Activated naive CD8-positive, alpha-beta T cell (primary cell): ENCODE results near the gene IL31RA.
A peak's percentile ranks its signal among the peaks of the same experiment; 100 is the strongest.

Source experiments
- H3K27ac Mint-ChIP-seq: one replicate; pipeline ENCODE4 v1.8.0; 2021; ENCODE audit warnings: mixed read lengths
- H3K27me3 Mint-ChIP-seq: one replicate; pipeline ENCODE4 v1.8.0; 2021; ENCODE audit warnings: mixed read lengths
- H3K36me3 Mint-ChIP-seq: one replicate; pipeline ENCODE4 v1.8.0; 2021; ENCODE audit warnings: mixed read lengths
- H3K4me1 Mint-ChIP-seq: one replicate; pipeline ENCODE4 v1.8.0; 2021; ENCODE audit warnings: low read depth, mixed read lengths
- H3K4me3 Mint-ChIP-seq: one replicate; pipeline ENCODE4 v1.8.0; 2021; ENCODE audit warnings: mild to moderate bottlenecking, mixed read lengths
- H3K9me3 Mint-ChIP-seq: one replicate; pipeline ENCODE4 v1.8.0; 2021; ENCODE audit warnings: low read depth, mixed read lengths

The IL31RA gene

DNA sequence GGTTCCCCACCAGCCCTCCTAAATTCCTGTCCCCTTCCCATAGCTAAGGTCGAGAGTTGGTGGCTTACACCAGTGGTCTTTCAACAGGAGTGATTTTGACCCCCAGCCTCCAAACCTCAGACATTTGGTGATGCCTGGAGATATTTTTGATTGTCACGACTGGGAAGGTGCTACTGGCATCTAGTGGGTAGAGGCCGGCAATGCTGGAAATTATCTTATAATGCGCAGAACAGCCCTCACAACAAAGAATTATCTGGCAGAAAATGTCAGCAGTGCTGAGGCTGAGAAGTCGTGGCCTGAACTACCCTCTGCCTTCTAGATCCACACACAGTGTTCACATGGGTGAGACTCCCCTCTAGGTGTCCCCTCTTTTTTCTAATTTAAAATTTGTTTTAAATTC lies 69.6 kb downstream of the IL31RA start:
- Mint-ChIP-seq H3K9me3 (no peaks in the 10 kb centered on the region), H3K4me1 (peaks cover 20% of the 10 kb centered on the region), H3K4me3 (no peak overlapping the region), H3K27me3 (no peaks in the 10 kb centered on the region), H3K27ac (no peak overlapping the region), H3K36me3 (no peaks in the 10 kb centered on the region)

DNA sequence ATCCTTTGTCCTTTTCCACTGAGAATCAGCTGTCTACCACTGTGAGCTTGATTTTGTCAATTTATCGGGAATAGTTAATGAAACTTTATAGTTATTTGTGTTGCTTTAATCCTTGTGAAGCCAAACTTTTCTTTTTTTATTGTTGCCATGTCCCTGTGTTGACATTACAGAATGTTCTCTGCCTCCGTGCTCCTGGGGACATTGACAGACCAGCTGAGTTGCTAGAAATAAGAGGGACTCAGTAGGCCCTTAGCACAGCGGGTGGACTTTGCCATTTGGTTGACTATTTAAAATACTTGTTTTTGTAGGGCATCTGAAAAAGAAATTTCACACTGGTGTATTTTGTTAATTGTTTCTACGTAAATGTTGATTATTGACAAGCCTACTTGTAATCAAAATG lies 70.5 kb downstream of the IL31RA start:
- Mint-ChIP-seq H3K4me1 (peaks cover 20% of the 10 kb centered on the region), H3K9me3 (no peaks in the 10 kb centered on the region), H3K4me3 (no peak overlapping the region), H3K27ac (no peak overlapping the region), H3K36me3 (no peaks in the 10 kb centered on the region), H3K27me3 (no peaks in the 10 kb centered on the region)

DNA sequence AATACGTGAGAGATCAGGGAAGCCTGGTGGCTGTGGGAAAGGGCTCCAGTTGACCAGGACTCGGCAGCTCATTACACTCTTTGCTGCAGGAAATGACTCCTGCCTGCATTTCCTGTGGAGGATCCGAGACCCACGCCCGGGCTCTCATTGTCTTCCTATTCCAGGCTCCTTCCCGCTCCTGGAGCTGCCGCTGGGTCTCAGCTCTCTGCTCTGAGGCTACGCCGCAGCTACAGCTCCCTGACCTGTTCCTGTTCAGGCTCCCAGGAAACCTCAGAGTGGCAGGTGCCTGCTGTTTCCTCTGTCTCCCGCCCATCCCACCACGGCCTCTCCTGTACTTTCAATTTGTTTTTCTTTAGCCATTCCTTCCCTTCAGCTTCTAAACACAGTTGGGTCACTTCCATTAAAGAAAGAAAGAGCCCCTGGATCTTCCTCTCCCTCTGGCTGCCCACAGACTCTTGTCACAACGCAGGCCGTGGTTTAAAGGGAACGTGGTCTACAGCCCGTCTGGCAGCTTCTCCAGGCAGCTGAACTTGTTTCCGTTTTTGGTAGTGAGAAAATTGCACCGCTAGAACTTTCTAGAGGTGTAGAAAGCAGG lies 72.1 kb downstream of the IL31RA start:
- peaks cover 20% of the 10 kb centered on the region for H3K4me1 Mint-ChIP-seq
- H3K36me3 Mint-ChIP-seq = no peaks in the 10 kb centered on the region
- H3K4me3 Mint-ChIP-seq = peak overlapping the region; percentile 93
- H3K9me3 Mint-ChIP-seq = no peaks in the 10 kb centered on the region
- H3K27ac Mint-ChIP-seq = peak overlapping the region; percentile 22
- H3K27me3 Mint-ChIP-seq = no peaks in the 10 kb centered on the region

DNA sequence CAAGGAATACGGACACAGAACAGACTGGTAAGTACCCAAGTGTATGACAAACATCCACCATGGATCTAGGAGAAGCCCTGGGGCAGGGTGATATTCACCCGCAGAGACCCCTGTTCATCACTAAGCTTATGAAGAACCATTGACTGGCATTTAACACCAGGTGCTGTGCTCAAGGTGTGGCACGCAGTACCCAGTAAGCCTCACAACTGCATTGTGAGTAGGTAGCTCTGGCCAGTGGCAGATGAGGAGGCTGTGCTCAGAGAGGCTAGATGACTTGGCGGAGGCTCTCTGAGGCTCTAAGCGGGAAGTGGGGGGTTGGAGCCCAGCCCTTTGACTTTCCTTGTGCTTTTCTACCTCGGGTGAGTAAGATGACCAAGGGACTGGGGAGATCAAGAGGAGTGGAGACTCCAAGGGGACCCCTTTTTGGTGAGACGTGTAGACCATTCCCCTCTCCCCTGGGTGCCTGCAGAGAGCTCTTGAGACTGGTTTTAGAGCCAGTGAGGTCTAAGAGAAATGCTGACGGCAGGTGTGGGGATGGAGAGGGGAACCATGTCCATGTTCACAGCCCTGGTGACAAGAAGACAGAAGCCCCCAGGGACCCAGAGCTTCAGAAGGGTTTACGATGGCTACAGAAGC lies 72.8 kb downstream of the IL31RA start:
- Mint-ChIP-seq H3K27ac (no peak overlapping the region), H3K36me3 (no peaks in the 10 kb centered on the region), H3K4me1 (peaks cover 20% of the 10 kb centered on the region), H3K27me3 (no peaks in the 10 kb centered on the region), H3K4me3 (peak overlapping the region; percentile 93), H3K9me3 (no peaks in the 10 kb centered on the region)

DNA sequence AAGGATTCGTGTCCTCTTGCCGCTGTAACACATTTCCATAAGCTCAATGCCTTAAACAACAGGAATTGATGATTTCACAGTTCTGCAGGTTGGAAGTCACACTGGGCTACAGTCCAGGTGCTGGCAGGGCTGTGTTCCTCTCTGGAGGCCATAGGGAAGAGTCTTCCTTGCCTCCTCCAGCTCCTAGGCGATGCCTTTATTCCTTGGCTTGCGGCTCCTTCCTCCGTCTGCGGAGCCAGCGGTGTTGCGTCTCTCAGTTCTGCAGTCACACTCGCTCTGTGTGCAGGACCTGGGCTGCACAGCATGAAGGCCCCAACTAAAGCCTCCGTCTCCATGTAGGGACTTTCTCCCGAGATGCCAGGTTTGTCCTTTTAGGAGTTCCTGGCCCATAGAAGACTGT lies 73.6 kb downstream of the IL31RA start:
- H3K4me3 Mint-ChIP-seq = peak overlapping the region; percentile 20
- H3K36me3 Mint-ChIP-seq = no peaks in the 10 kb centered on the region
- peaks cover 12% of the 10 kb centered on the region for H3K4me1 Mint-ChIP-seq

DNA sequence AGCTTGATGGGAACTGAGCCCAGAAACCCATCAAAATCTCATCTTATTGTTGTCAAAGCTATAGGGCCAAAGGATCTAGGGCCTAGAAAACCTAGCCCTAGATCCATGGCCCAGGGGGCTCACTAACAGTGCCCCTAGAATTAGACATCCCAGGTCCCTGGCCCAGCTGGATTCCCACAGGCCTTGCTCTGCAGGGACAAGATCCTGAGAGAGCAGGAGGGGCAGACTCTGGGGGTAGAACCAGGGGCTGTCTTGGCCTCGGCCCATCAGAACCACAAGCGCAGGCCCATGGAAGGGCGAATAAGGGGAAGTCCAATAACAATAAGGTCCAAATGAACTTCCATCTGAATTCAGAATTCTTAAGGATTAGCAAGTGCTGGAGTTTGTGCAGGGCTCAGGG lies 74.0 kb downstream of the IL31RA start:
- Mint-ChIP-seq H3K36me3 (no peaks in the 10 kb centered on the region), H3K27ac (no peak overlapping the region), H3K4me1 (peaks cover 12% of the 10 kb centered on the region), H3K4me3 (no peak overlapping the region), H3K9me3 (no peaks in the 10 kb centered on the region), H3K27me3 (no peaks in the 10 kb centered on the region)

More for the DNA sequence above, 73.6 kb downstream of the IL31RA start:
- no peaks in the 10 kb centered on the region for H3K9me3 Mint-ChIP-seq
- no peak overlapping the region for H3K27ac Mint-ChIP-seq
- no peaks in the 10 kb centered on the region for H3K27me3 Mint-ChIP-seq

DNA sequence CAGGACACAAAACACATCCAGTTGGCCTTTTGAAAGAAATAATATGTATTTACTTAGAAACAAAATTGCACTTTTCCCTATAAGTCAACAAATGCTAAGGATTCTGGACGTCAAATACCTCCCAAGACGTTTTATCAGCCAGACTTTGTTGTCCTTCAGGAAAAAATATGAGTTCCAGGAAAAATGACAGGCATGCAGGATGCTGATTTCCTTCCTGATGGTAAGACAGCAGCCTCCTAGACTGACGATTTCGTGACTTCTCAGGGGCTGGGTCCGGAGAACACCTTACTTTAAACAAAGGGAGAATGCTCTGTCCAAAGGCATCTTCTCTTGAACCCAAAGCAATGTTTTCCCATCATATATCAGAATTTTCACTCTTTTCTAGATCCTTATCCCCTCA lies 74.6 kb downstream of the IL31RA start:
- H3K4me3 Mint-ChIP-seq = no peak overlapping the region
- no peak overlapping the region for H3K27ac Mint-ChIP-seq
- no peaks in the 10 kb centered on the region for H3K27me3 Mint-ChIP-seq
- H3K9me3 Mint-ChIP-seq = no peaks in the 10 kb centered on the region
- H3K36me3 Mint-ChIP-seq = no peaks in the 10 kb centered on the region
- H3K4me1 Mint-ChIP-seq = peaks cover 12% of the 10 kb centered on the region

DNA sequence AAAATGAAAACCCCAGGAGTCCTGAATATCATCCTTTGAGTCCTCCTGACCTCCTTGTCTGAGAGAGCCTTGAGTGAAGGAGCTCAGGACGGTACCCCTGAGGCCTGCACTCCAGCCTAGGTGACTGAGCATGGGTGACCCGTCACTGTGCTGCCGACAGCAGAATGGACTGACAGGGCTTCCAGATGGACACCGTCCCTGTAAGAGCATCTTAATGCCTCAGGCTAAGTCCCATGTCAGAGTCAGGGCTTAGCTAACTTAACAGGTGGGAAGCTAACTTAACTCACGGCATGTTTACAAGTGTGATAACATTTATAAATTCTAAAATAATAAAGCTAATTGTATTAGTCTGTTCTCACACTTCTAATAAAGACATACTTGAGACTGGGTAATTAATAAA lies 75.3 kb downstream of the IL31RA start:
- H3K27me3 Mint-ChIP-seq = no peaks in the 10 kb centered on the region
- H3K27ac Mint-ChIP-seq = no peak overlapping the region
- no peaks in the 10 kb centered on the region for H3K9me3 Mint-ChIP-seq
- H3K36me3 Mint-ChIP-seq = no peaks in the 10 kb centered on the region
- no peak overlapping the region for H3K4me3 Mint-ChIP-seq
- peaks cover 12% of the 10 kb centered on the region for H3K4me1 Mint-ChIP-seq

DNA sequence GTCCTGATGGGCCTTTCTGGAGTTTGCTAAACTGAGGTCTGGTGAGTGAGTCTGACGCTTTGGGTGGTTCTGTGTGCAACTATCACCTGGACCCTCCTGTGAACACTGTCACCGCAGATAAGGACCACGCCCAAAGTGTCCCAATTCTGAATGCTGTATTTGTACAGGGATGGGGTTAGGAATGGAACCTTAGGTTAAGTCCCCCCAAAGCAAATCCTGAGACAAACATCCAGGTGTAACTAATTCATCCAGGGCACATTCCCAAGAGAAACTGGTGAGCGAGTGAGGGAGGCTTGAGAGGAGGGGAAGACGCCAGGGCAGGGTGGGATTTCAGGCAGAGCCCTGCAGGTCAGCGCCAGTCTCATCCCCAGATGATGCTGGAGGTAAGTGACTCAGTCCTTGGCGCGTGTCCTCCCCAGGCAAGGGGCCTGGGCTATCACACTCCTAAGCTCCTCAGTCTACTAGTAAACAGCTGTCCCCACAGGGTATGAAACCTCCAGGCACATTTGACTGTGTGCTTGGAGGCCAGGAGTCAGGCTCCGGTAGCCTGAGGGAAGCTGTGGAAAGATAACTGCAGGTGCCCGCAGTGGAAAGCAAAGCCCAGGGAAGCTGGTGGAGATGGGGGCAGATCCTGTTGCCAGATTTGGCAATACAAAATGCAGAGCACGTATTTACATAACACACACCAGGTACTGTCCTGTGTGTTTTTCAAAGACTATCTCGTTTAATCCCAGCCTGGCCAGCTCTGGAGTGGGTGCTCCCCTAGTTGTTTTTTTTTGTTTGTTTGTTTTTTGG lies 76.9 kb downstream of the IL31RA start:
- H3K4me1 Mint-ChIP-seq = peaks cover 9% of the 10 kb centered on the region
- H3K36me3 Mint-ChIP-seq = no peaks in the 10 kb centered on the region
- no peaks in the 10 kb centered on the region for H3K27me3 Mint-ChIP-seq
- no peaks in the 10 kb centered on the region for H3K9me3 Mint-ChIP-seq
- H3K4me3 Mint-ChIP-seq = no peak overlapping the region
- no peak overlapping the region for H3K27ac Mint-ChIP-seq

DNA sequence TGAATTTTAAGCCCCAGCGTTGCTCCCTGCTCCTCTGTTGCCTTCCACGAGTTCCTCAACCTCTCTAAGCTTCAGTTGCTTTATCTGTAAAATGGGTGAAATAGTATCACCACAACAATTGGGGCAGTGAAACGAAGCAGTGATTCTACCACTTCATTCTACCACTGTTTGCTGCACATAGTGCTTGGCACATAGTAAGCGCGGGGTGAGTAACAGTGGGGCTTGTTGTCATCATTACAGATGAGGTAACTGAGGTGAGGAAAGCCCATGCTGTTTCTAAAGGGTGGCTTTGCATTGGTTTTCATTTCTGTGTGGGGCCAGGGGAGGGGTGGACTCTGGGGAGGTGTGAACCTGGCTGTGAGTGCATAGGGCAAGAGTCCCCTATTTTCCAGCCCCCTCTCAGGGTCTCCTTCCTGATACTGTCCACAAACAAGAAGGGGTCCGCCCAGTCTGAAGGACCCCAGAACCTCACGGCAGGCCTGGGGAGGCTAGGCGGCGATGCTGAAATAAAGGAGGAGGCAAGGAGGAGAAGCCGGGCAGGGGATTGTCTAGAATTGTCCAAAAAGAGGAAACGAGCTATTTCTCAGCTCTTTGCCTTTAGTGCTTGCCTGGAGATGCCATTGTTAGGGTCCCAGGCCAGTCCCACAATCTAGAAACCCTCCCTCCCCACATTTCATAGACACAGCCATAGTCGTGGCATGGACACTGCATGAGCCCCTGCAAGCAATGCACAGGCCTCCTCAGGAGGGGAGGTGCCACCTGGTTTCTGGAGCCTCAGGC lies 78.1 kb downstream of the IL31RA start:
- no peaks in the 10 kb centered on the region for H3K9me3 Mint-ChIP-seq
- no peaks in the 10 kb centered on the region for H3K4me1 Mint-ChIP-seq
- no peak overlapping the region for H3K27ac Mint-ChIP-seq
- no peaks in the 10 kb centered on the region for H3K36me3 Mint-ChIP-seq
- H3K27me3 Mint-ChIP-seq = no peaks in the 10 kb centered on the region
- H3K4me3 Mint-ChIP-seq = no peak overlapping the region

DNA sequence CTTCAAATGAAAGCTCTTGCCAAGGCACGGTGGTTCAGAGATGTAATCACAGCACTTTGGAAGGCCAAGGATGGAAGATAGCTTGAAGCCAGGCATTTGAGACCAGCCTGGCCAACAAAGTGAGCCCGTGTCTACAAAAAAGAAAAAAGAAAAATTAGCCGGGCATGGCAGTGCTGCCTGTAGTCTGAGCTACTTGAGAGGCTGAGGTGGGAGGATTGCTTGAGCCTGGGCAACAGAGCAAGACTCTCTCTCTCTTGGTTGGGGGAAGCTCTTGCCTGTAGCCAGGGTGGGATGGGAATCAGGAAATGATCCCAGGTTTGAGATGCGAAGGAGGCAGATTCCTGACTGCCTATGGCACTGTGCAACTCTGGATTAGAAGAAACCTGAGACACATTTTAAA lies 81.5 kb downstream of the IL31RA start:
- Mint-ChIP-seq H3K4me3 (no peak overlapping the region), H3K9me3 (no peaks in the 10 kb centered on the region), H3K36me3 (no peaks in the 10 kb centered on the region), H3K4me1 (peaks cover 4% of the 10 kb centered on the region), H3K27ac (no peak overlapping the region), H3K27me3 (no peaks in the 10 kb centered on the region)

DNA sequence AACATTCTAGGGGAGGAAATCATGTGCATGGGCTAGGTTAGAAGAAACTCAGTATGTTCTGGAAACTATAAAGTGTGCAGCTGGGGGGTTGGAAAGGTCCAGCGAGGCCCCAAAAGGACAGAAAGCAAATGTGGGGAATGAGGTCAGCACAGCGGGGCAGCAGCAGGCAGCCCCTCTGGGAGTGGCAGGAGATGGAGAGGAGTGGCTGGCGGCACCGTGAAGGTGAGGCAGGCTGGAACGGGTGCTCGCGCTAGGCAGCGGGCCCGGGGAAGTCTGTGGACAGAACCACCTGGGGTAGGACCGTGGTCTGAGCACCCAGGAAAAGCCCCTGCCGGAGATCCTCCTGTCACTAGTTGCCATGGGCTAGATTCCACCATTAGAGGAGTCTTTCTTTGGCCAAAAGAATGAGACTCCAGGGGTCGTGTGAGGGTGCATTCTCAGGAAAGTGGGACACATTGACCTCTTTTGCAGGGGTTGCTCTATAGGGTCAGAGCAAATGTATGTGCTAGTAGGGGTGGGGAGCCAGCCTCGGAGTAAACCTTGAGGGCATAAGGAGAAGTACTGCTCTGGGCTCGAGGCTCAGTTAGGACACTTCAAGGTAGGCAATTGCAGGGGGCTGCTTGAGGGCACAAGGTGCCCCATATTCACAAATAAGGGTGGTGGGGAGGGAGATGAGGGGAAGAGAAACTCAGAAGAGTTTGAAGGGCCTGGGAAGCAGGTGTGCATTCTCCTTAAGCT lies 82.4 kb downstream of the IL31RA start:
- H3K4me3 Mint-ChIP-seq = no peak overlapping the region
- H3K27me3 Mint-ChIP-seq = no peaks in the 10 kb centered on the region
- no peaks in the 10 kb centered on the region for H3K9me3 Mint-ChIP-seq
- H3K4me1 Mint-ChIP-seq = peaks cover 4% of the 10 kb centered on the region
- H3K36me3 Mint-ChIP-seq = no peaks in the 10 kb centered on the region
- peak overlapping the region; percentile 66 for H3K27ac Mint-ChIP-seq

DNA sequence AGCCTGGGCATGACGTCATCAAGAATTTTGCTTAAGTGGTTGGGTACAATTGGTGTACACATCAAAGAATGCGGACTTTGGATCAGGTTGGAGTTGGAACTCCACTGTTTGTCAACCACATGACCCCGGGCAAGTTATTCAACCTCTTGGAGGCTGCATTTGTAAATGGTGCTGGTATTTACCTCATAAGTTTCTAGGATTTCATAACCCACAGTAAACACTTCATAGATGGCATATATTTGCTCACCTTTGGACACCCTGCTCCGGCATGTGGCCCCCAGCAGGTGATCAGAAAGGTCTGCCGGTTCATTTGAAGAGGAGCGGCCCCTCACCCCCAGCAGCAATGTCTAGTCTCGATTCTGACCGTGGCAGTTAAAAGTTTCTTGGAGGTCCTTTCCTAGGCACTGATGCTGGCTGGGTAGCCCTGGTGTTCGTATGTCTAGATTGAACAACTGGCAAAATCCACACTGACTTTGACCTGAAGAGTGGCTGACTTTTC lies 83.0 kb downstream of the IL31RA start:
- H3K27me3 Mint-ChIP-seq = no peaks in the 10 kb centered on the region
- no peaks in the 10 kb centered on the region for H3K36me3 Mint-ChIP-seq
- H3K27ac Mint-ChIP-seq = no peak overlapping the region
- peaks cover 4% of the 10 kb centered on the region for H3K4me1 Mint-ChIP-seq
- H3K9me3 Mint-ChIP-seq = no peaks in the 10 kb centered on the region
- H3K4me3 Mint-ChIP-seq = no peak overlapping the region

DNA sequence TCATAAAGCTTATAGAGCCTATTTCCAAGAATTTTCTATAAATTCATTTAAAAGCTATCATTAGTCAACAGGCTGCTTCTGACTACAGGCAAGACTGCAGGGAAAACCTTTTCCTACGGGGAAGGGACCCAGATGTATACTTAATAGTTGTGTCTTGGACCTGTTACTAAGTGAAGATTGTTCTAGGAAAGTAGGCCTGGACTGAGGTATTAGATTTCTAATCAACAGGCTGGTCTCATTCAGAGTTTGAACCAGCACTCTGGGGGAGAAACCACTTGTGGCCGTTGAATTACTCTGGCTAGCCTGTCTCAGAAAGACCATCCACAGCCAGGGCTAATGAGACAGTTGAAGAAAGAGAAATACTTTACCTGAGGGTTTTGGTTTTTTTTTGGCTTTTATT lies 83.6 kb downstream of the IL31RA start:
- H3K36me3 Mint-ChIP-seq = no peaks in the 10 kb centered on the region
- H3K9me3 Mint-ChIP-seq = no peaks in the 10 kb centered on the region
- H3K4me1 Mint-ChIP-seq = peaks cover 4% of the 10 kb centered on the region
- H3K27me3 Mint-ChIP-seq = no peaks in the 10 kb centered on the region
- H3K27ac Mint-ChIP-seq = no peak overlapping the region
- H3K4me3 Mint-ChIP-seq = no peak overlapping the region
